ENCODE measurements around the gene CCDC13. TPM values are rescaled to one million over a fixed set of nuclear protein-coding genes. Genes with fewer than 3 reads are reported as not detected.
A peak's percentile ranks its signal among the peaks of the same experiment; 100 is the strongest.

Gene CCDC13
- total RNA-seq, 6 experiments from 2014 or later: 0.17 to 0.47 (median 0.30) TPM; not detected in 2

GRCh38 chr3:42780398-42780797 lies 7.3 kb upstream of the CCDC13 start:
- Mint-ChIP-seq H3K9me3 (no peaks in the 10 kb centered on the region), H3K4me1 (ENCODE audit: low read depth) (peaks cover 39% of the 10 kb centered on the region), H3K27me3 (ENCODE audit: insufficient read depth) (no peaks in the 10 kb centered on the region; the same call in 1 of the 2 replicates), H3K27ac (peak overlapping the region; percentile 85), H3K4me3 (no peak overlapping the region), H3K36me3 (ENCODE audit: low read depth) (peaks cover 7% of the 10 kb centered on the region)
- TF ChIP-seq CTCF (IDR thresholded peaks at IDR 0.05): no peak
- DNase-seq: no peak

GRCh38 chr3:42778644-42779043 lies 5.6 kb upstream of the CCDC13 start:
- no peaks in the 10 kb centered on the region; the same call in 1 of the 2 replicates for H3K27me3 Mint-ChIP-seq (ENCODE audit: insufficient read depth)
- H3K27ac Mint-ChIP-seq: peak overlapping the region; percentile 85
- no peaks in the 10 kb centered on the region for H3K9me3 Mint-ChIP-seq
- peaks cover 6% of the 10 kb centered on the region; the same call in 1 of the 2 replicates for H3K36me3 Mint-ChIP-seq (ENCODE audit: low read depth)
- H3K4me1 Mint-ChIP-seq (ENCODE audit: low read depth): peaks cover 42% of the 10 kb centered on the region
- H3K4me3 Mint-ChIP-seq: peak overlapping the region; percentile 68
- no peak for TF ChIP-seq CTCF (IDR thresholded peaks at IDR 0.05)
- DNase-seq: peak; percentile 88

- Mint-ChIP-seq H3K9me3 (peaks cover 7% of the 10 kb centered on the region), H3K4me3 (peak overlapping the region; percentile 93), H3K27ac (peak overlapping the region; percentile 80), H3K27me3 (ENCODE audit: insufficient read depth) (peaks cover 6% of the 10 kb centered on the region; the same call in 1 of the 2 replicates), H3K36me3 (ENCODE audit: low read depth) (peaks cover 10% of the 10 kb centered on the region; the same call in 1 of the 2 replicates), H3K4me1 (ENCODE audit: low read depth) (peaks cover 20% of the 10 kb centered on the region)
- TF ChIP-seq CTCF (IDR thresholded peaks at IDR 0.05): no peak
- DNase-seq: no peak
Measured at GRCh38 chr3:42773409-42773751, 327 bp upstream of the CCDC13 start.

GRCh38 chr3:42771271-42771670 lies 1.8 kb downstream of the CCDC13 start:
- no peak overlapping the region for H3K4me3 Mint-ChIP-seq

GRCh38 chr3:42769477-42770131 lies 3.4 kb downstream of the CCDC13 start:
- Mint-ChIP-seq H3K4me1 (ENCODE audit: low read depth) (peaks cover 14% of the 10 kb centered on the region), H3K27ac (no peak overlapping the region), H3K36me3 (ENCODE audit: low read depth) (peaks cover 10% of the 10 kb centered on the region; the same call in 1 of the 2 replicates), H3K9me3 (peaks cover 7% of the 10 kb centered on the region), H3K27me3 (ENCODE audit: insufficient read depth) (peaks cover 20% of the 10 kb centered on the region), H3K4me3 (no peak overlapping the region)
- TF ChIP-seq CTCF (IDR thresholded peaks at IDR 0.05): no peak
- DNase-seq: no peak

More at GRCh38 chr3:42771271-42771670, 1.8 kb downstream of the CCDC13 start:
- TF ChIP-seq CTCF (IDR thresholded peaks at IDR 0.05): no peak
- Mint-ChIP-seq H3K4me1 (ENCODE audit: low read depth) (peaks cover 9% of the 10 kb centered on the region), H3K27ac (no peak overlapping the region), H3K27me3 (ENCODE audit: insufficient read depth) (peaks cover 11% of the 10 kb centered on the region; the same call in 1 of the 2 replicates), H3K36me3 (ENCODE audit: low read depth) (peaks cover 10% of the 10 kb centered on the region; the same call in 1 of the 2 replicates), H3K9me3 (peaks cover 7% of the 10 kb centered on the region)
- DNase-seq: no peak

All from HFFc6 (cell line).